K562 (cell line): ENCODE measurements around the gene FANCC. TPM values are rescaled to one million over a fixed set of nuclear protein-coding genes. Genes with fewer than 3 reads are reported as not detected.

Source experiments
- ATAC-seq: fragments of 200-7000 bp; cut with Tn5 transposase; 3 replicates; pipeline ENCODE4 v1.9.1; 2020; ENCODE audit warnings: moderate library complexity
- BruUV-seq: library from RNA; stranded (reverse); fragments of 400-500 nt; replicated peaks from 2 replicates; lab custom pipeline; 2021; lab: Mats Ljungman, UMichigan
- CTCF ChIA-PET: fragments of 300-600 bp; formaldehyde crosslinking; extraction: SDS; loops from one replicate; lab custom pipeline; 2021; ENCODE audit warnings: low intra/inter-chr PET ratio; lab: Yijun Ruan, JAX
- POLR2A ChIA-PET: fragments of 300-600, 350-650 bp; sonication (Branson Sonifier 250); formaldehyde crosslinking; extraction: SDS; loops from one replicate; lab custom pipeline; 2021; ENCODE audit warnings: antibody characterized with exemption, inconsistent platforms; lab: Yijun Ruan, JAX
- DNase-seq, 4 experiments: peaks; one replicate each; pipeline versions ENCODE4 v3.0.0 to v3.0.0-alpha.2; 2011 to 2018; ENCODE audit warnings: low spot score in 3 of 4, mixed read lengths in 3 of 4; ENCODE audit errors: extremely low read depth in 1 of 4
- FAIRE-seq: peaks from 2 replicates; lab custom pipeline; 2011; peaks lifted over from hg19 to GRCh38; lab: Jason Lieb, UNC
- H2AFZ ChIP-seq: 2 replicates; pipeline ENCODE4 v1.6.0; 2011; ENCODE audit warnings: low read depth, low read length, control low read depth, inconsistent platforms
- H3K27ac ChIP-seq: fragments of 200-600 bp; 3 replicates; pipeline ENCODE4 v1.8.0; 2011; ENCODE audit warnings: low read depth, mild to moderate bottlenecking, control low read depth, inconsistent platforms, low read length, moderate library complexity, mixed read lengths; ENCODE audit errors: extremely low read depth
- H3K27me3 ChIP-seq, 2 experiments: fragments of 300-600 bp in 1 of 2; 2 replicates in 1 of 2; 3 replicates in 1 of 2; pipeline versions ENCODE4 v1.6.0 to v1.8.0; 2011; ENCODE audit warnings: inconsistent platforms in 2 of 2, low read length in 2 of 2, mild to moderate bottlenecking in 1 of 2, mixed read lengths in 1 of 2, moderate library complexity in 1 of 2; ENCODE audit not compliant: control insufficient read depth in 2 of 2, insufficient read depth in 2 of 2
- H3K36me3 ChIP-seq: fragments of 300-600 bp; 3 replicates; pipeline ENCODE4 v1.8.0; 2011; ENCODE audit warnings: mild to moderate bottlenecking, low read length, inconsistent platforms; ENCODE audit not compliant: control insufficient read depth, insufficient read depth
- H3K4me1 ChIP-seq, 2 experiments: fragments of 200-600 bp in 1 of 2; replicated peaks in 1 of 2; 2 replicates in 1 of 2; 3 replicates in 1 of 2; pipeline versions ENCODE4 v1.5.1 to v1.8.0; 2011; ENCODE audit warnings: inconsistent platforms in 2 of 2, low read length in 2 of 2, mild to moderate bottlenecking in 1 of 2, mixed read lengths in 1 of 2, moderate library complexity in 1 of 2; ENCODE audit not compliant: control insufficient read depth in 2 of 2, insufficient read depth in 2 of 2
- H3K4me2 ChIP-seq: 2 replicates; pipeline ENCODE4 v1.6.1; 2011; ENCODE audit warnings: low read length, control low read depth, inconsistent platforms, mixed read lengths; ENCODE audit not compliant: insufficient read depth
- H3K4me3 ChIP-seq: fragments of 200-600 bp; sonication (generic), shearing (Covaris generic); 2 replicates; pipeline ENCODE4 v1.5.1; 2016; ENCODE audit warnings: control low read depth, inconsistent platforms
- H3K79me2 ChIP-seq: fragments of 200-600 bp; 3 replicates; pipeline ENCODE4 v1.8.0; 2011; ENCODE audit warnings: low read length, inconsistent platforms; ENCODE audit not compliant: control insufficient read depth, insufficient read depth
- H3K9ac ChIP-seq, 2 experiments: 2 replicates each; pipeline versions ENCODE4 v1.6.0 to v1.6.1; 2011; ENCODE audit warnings: low read depth in 2 of 2, low read length in 2 of 2, control low read depth in 1 of 2, inconsistent platforms in 1 of 2, mild to moderate bottlenecking in 1 of 2, mixed read lengths in 1 of 2; ENCODE audit not compliant: insufficient read depth in 1 of 2
- H3K9me1 ChIP-seq: one replicate; pipeline ENCODE4 v1.6.0; 2011; ENCODE audit warnings: inconsistent platforms, mild to moderate bottlenecking, low read length, moderate library complexity; ENCODE audit not compliant: control insufficient read depth, insufficient read depth
- H3K9me3 ChIP-seq: replicated peaks from 2 replicates; pipeline ENCODE4 v1.5.1; 2011; ENCODE audit warnings: low read depth, low read length, inconsistent platforms; ENCODE audit not compliant: control insufficient read depth, insufficient read depth
- H4K20me1 ChIP-seq: replicated peaks from 2 replicates; pipeline ENCODE4 v1.6.1; 2011; ENCODE audit warnings: low read length, inconsistent platforms, mixed read lengths; ENCODE audit not compliant: control insufficient read depth, insufficient read depth
- ELK1 ChIP-seq: sonication (generic); formaldehyde crosslinking; IDR thresholded peaks from 2 replicates; pipeline ENCODE4 v1.8.1; 2022; ENCODE audit warnings: missing genetic modification reagents
- HDAC1 ChIP-seq, 2 experiments: fragments of 450-650 bp; IDR thresholded peaks; 2 replicates each; pipeline ENCODE4 v1.6.1; 2016 to 2017; ENCODE audit warnings: inconsistent platforms in 1 of 2, mild to moderate bottlenecking in 1 of 2, moderate library complexity in 1 of 2
- HNRNPLL ChIP-seq: fragments of 200-400 bp; formaldehyde crosslinking; IDR thresholded peaks from 2 replicates; pipeline ENCODE4 v1.6.1; 2017; ENCODE audit warnings: low read length, low read depth, mild to moderate bottlenecking; ENCODE audit not compliant: poor library complexity, severe bottlenecking
- MAX ChIP-seq: sonication (generic); formaldehyde crosslinking; IDR thresholded peaks from 2 replicates; pipeline ENCODE4 v1.9.0; 2022; ENCODE audit warnings: mild to moderate bottlenecking, missing genetic modification reagents
- MTF1 ChIP-seq: fragments of 250-450 bp; sonication (Bioruptor Pico); IDR thresholded peaks from 2 replicates; pipeline ENCODE4 v1.9.0; 2021; ENCODE audit warnings: moderate library complexity, mild to moderate bottlenecking, inconsistent platforms, borderline replicate concordance
- PCBP2 ChIP-seq: fragments of 200-400 bp; formaldehyde crosslinking; IDR thresholded peaks from 2 replicates; pipeline ENCODE4 v1.6.1; 2018; ENCODE audit warnings: low read length, low read depth, mild to moderate bottlenecking, moderate library complexity; ENCODE audit not compliant: poor library complexity, severe bottlenecking
- ZNF212 ChIP-seq: fragments of 450-650 bp; formaldehyde crosslinking; IDR thresholded peaks from 2 replicates; pipeline ENCODE4 v1.4.0; 2020; ENCODE audit warnings: mild to moderate bottlenecking
- ZNF511 ChIP-seq: sonication (generic); formaldehyde crosslinking; IDR thresholded peaks from 2 replicates; pipeline ENCODE4 v1.8.0; 2022; ENCODE audit warnings: mild to moderate bottlenecking, missing genetic modification reagents
- ZNF592 ChIP-seq: fragments of 450-650 bp; IDR thresholded peaks from 2 replicates; pipeline ENCODE4 v1.6.1; 2017; ENCODE audit warnings: antibody characterized with exemption, mild to moderate bottlenecking
- WGBS: fragments of 100-300 bp; shearing (Covaris generic); methylation state at CpG from one replicate; pipeline ENCODE4 v1.1.6; 2016; ENCODE audit warnings: low coverage, mixed read lengths; ENCODE audit not compliant: insufficient coverage; ENCODE audit errors: missing lambda C conversion rate; 5-methylcytosine and 5-hydroxymethylcytosine counted together
- in situ Hi-C: fragments of 300-500 bp; cut with MboI; formaldehyde crosslinking; loops from 4 replicates; pipeline ENCODE4 v1.15.0; 2018; ENCODE audit warnings: inconsistent platforms, mixed read lengths
- intact Hi-C: fragments of 100-400 bp; cut with micrococcal nuclease; formaldehyde crosslinking; loops from 2 replicates; pipeline ENCODE4 v1.14.2; 2022
- polyA plus RNA-seq, 8 experiments: library from polyadenylated mRNA; depleted of rRNA in 4 of 8; stranded (reverse) in 5 of 8; unstranded in 3 of 8; fragments of >200 nt; fragmentation: Nextera tagmentation in 2 of 8; fragmentation: Illumina TruSeq in 1 of 8; extraction: Ambion mirVana in 2 of 8; extraction: Trizol in 1 of 8; gene quantifications; 2 replicates each; pipeline versions ENCODE4 v1.2.1 to v1.2.3, GENCODE V29; 2011 to 2014; ENCODE audit warnings: inconsistent platforms in 1 of 8, missing spikeins in 1 of 8
- total RNA-seq, 7 experiments: library from RNA; depleted of rRNA in 6 of 7; stranded (reverse); fragments of >200 nt in 6 of 7; fragmentation: Illumina TruSeq in 2 of 7; extraction: Trizol in 2 of 7; gene quantifications; 2 replicates each; pipeline versions ENCODE4 v1.2.1 to v1.2.3, GENCODE V29; 2011 to 2021; ENCODE audit warnings: low replicate concordance in 1 of 7

The FANCC gene
- total and polyA plus RNA-seq, 9 of the 15 experiments (the other 6 are each of a cell fraction or from before 2014, with no cell fraction given): 4.6 to 18.4 (median 14.2) TPM

GRCh38 chr9:95077053-95077765 lies 240.3 kb downstream of the FANCC start:
- Histone ChIP-seq H2AFZ (no peak overlapping the region), H3K9me1 (no peaks in the 10 kb centered on the region), H3K9me3 (no peaks in the 10 kb centered on the region), H3K4me2 (no peak overlapping the region), H3K27me3 (no peaks in the 10 kb centered on the region), H3K4me3 (no peak overlapping the region), H3K27ac (no peak overlapping the region), H3K4me1 (peaks cover 0 to 6% of the 10 kb centered on the region in 2 experiments; a peak in 1 of 5 replicates), H3K79me2 (no peaks in the 10 kb centered on the region), H3K9ac (0 out of 4 replicates have a peak overlapping the region, but pooled peaks of 1 of the 2 experiments have one; percentile 4), H4K20me1 (0 out of 2 replicates have a peak, but pooled peaks cover 5% of the 10 kb centered on the region), H3K36me3 (peaks cover 7% of the 10 kb centered on the region; the same call in 2 of the 3 replicates)
- no peak for FAIRE-seq
- ChIA-PET CTCF (no interaction called here), POLR2A (no interaction called here)
- intact Hi-C loops (no loop called here), in situ Hi-C loops (no loop called here)
- TF ChIP-seq ZNF592 (no peak), MTF1 (CRISPR knock-in tag) (no peak), ELK1 (CRISPR knock-in tag) (no peak), MAX (CRISPR knock-in tag) (no peak), ZNF511 (CRISPR knock-in tag) (no peak), ZNF212 (CRISPR knock-in tag) (no peak), HDAC1 (IDR thresholded peaks at IDR 0.05) (no peak), HNRNPLL (no peak), PCBP2 (no peak)
- no peak for DNase-seq
- 73% methylated on average over 18 of the region's 18 CpGs for WGBS
- BruUV-seq: no TSS peak
- ATAC-seq: no peak
